HG03135 (cell line): ENCODE results near the gene CCL27.

Experiments used
- ATAC-seq: cut with Tn5 transposase; IDR thresholded peaks from one replicate; pipeline ENCODE4 v1.9.1; 2021; ENCODE audit warnings: mild to moderate bottlenecking, moderate library complexity; ENCODE audit not compliant: unreplicated experiment

The CCL27 gene

DNA sequence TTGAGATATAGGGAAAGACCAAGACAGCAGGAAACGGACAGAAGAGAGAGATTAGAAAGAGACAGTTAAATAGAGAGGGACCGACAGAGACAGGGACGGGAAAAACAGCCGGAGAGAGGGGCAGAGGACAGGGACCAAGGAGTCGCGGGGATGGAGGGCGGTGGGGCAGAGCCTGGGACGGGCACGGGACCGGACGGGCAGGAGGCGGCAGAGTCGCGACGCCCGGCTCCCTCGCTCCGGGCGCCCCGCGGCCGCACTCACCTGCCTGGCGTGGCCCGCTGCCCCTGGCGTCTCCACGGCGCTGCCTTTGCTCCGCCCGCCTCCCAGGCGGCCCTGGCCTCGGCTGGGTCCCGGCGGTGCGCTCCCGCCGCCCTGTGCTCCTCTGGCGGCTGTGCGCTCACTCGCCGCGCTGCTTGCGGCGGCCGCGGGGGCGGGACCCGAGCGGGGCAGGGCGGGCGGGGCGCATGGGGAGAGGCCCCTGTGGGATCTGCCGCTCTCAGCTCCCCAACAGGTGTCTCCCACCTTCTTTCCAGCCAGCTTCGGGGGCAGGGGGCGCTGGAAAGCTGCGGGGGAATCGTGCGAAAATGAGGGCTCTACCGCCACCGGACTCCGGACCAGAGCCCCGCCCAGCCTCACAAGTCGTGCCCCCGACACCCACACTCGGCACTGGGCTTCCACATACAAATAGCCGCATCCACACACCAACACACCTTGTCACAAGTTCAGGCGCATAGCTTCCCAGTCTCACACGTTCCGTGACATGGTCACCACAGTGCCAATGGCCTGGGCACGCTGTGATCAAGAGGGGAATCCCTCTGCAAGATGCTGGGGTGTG is 33.6 kb downstream of the CCL27 start, which contains the start of gene ARID3C:
TSS of gene ARID3C (minus strand) at position 411 of the 835 bp plus-strand sequence. CDS start 1,052 bp downstream, outside the sequence.
- no peak for ATAC-seq

DNA sequence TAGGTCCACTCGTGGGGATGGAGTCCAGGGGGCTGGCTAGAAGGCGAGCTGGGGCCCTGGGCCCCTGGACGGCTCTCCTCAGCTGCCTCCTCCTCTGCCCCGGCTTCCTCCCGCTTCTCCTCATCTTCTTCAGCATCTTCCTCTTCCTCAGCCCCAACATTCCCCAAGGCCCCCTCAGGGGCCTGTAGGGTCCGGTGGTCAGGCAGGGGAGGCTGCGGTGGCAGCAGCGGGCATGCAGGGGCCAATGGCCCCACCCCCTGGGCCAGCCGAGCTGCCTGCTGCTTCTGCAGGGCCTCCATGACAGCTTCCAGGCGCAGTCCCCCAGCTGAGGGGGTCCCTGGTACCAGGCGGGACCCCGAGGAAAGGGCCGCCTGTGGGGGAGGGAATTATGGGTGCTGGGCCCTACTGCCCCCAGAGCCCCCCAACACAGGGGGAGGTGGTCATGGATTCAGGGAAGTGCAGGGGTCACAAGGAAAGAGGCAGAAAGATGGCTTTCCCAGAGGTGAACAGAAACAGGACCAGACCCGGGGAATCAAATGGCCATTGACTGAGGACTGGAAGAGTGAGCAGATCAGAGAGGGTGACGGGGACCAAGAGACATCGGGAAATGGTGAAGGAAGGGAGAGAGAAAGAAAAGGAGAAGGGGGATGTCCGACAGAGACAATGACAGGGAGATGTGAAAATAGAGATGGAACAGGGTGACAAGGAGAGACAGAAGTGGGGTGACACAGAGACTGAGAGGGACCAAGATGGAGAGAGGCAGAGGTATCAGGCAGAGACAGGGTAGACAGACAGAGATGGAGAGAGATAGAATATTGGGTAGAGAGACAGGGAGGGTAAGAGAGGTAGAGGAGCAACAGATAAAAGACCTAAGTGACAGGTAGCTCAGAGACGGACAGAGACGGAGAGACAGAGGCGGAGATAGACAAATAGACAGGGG is 34.5 kb downstream of the CCL27 start:
- no peak for ATAC-seq

DNA sequence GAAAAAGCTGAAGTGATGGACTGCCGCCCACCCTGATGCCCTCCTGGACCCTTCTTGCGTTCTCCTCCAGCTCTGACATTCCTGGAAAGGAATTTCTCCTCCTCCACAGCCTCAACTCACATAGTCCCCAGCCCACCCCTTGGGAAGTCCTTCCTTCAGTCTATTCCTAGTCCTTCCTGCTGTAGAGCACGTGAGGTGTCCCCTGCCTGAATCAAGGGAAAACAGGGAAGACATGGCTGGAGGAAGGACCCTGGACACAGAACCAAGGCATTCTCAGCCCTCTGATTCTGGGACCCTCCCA is 37.3 kb downstream of the CCL27 start:
- no peak for ATAC-seq

DNA sequence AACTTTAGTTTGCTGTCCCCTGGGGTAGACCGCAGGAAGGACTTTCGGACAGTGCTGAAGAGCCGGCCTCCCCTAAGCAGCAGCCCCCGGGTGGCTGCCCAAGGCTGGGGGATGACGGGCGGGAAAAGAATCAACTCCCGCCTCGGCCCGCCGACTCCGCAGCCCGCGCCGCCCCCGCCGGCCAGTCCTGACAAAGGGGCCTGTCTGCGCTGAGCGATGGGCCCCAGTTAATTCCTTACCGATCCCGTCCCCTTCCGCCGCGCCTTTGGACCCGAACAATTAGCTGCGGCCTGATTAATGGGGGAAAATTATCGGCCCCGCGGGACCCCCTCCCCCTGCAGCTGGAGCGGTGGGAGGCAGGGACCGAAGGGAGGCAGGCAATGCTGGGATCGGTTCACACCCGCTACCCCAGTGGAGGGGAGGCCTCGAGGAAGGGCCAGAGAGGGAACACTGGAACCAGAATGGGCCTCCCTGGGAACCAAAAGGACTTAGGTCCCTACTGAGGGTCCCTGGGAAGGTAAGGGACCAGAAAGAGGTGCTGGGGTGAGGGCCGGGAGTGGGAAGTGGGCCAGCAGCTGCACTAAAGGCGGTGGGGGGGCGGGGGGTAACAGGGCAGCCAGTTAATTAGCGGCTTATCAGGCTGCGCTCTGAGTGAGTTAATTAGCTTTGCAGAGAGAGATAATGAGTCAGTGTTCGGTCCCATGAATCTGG is 37.8 kb downstream of the CCL27 start:
- ATAC-seq, result no peak

DNA sequence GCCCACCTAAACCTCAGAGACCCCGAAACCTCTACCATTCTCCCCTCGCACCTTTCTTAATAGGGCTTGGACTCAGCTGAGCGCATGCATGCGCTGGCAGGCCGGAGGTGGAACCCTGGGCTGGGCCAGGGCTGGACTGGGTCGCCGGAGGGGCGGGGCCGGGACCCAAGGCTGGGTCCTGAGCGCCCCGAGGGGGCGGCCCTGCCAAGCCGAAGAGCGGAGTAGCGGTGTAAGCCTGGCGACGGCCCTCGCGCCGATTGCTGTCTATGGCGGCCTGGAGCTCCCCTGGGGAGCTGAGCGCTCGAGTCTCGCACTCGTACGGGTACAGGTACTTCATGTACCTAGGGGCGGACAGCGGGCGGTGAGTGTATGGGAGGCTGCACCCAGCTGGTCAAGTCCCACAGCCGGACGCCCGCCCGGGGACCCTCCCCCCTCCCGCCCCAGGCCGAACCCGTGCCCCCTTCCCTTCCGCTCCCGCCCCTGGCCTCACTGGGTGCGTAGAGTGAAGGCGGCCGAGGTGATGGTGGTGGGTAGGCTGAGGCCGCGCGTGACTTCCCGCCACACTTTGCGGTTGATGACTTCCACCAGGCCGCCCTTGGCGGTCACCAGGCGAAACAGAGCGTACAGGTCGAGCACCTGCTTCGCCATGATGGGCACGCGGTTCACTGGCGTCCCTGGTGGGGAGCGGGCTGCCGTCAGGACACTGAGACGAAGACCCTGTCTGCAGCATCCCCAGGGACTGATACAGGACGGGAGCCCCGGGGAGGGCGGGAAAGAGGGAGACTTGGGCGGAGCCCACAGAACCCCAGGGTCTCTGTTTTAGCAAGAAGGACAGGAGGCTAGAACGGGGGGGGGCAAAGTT is 38.9 kb downstream of the CCL27 start:
- ATAC-seq, result no peak

DNA sequence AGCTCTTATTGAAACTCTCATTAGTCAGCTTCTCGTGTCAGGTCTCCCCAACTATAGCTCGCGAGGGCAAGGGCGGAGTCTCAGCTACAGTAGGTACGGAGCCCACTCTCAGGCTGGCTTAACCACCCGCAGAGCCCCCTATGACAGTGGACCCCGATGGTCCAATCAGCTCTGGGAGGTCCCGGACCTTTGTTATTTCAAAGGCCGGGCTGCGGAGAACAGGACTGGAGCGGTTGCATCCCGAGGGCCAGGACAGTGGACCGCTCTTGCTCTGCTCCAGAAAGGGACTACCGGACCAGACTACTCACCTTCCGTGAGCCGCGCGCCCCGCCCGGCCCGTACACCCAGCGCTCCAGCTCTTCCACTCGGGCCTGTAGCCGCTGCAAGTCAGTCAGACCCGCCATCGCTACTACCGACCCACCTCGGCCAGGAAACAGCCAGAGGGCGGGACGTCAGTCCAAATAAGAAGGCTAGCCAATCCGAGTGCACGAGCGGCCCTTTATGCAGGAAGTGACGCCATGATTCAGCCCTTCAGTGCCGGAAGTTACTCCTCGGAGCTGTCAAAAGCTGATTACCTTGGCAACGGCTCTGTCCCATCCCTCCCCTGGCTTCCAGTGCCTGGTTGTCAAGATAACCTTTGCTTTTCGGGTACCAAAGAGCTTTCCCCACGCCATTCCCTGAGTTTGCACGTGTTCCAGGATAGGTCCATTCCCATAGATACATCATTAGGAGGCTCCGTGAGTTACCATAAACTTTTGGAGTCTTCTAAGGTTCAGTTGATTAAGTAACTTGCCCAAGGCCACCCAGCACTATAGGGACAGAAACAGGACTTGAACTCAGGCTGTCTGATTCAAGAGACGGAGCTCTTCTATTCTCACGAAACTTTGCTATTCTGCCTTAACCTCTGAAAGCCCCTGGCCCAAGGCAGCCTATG is 42.1 kb downstream of the CCL27 start, which contains the start of gene DCTN3:
TSS of gene DCTN3 (minus strand) at position 435 of the 934 bp plus-strand sequence. CDS start at position 404, 31 bp downstream.
- peak; percentile 96 for ATAC-seq

DNA sequence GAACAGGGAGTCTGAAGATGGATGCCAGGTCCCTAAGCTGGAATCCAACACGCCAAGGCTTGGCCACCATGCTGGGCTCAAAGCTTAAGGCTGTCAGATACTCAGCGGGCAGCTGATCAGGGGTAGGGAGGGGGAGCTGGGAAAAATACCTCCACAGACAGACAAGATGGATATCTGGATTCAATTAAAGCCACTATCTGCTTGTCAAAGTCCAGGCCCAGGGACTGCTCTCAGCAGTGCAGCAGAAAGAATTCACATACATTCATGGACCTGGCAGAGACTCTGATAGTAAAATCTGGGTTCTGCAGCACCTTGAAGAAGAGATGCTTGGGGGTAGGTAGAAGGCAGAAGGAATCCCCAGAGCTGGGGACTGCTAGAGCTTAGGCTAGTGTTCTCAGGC is 47.3 kb downstream of the CCL27 start:
- no peak for ATAC-seq

DNA sequence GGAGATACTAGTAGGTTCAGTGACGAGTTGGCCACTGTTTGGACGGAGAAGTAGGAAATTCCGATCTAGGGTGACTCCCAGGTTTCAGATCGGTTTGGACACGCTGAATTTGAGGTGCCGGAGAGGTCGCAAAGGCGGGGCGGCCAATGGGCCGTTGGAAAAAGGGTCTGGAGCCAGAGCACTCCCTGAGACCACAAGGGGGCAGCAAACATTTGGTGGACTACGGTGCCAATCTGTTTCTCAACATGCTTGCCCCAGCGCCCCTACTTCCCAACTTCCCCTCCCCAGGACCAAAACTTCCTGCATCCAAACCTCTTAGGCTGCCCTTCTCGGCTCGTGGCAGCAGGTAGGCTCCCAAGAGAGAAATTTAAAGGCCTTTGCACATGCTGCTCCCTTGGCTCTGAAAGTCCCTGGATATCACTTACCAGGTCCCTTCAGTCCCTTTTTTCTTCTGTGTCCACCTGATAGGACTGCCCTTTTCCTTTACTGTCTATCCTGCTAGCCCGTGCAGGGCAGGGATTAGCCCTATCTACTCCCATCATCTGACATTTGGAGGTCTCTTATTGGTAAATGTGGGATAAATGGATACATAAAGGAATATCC is 49.6 kb downstream of the CCL27 start:
- ATAC-seq, result peak; percentile 41
